Neural progenitor cell (in vitro differentiated cells): ENCODE measurements around the gene OR52L1. TPM values are rescaled to one million over a fixed set of nuclear protein-coding genes. Genes with fewer than 3 reads are reported as not detected.
A peak's percentile ranks its signal among the peaks of the same experiment; 100 is the strongest.

ENCODE experiments used
- DNase-seq: peaks from one replicate; pipeline ENCODE4 v3.0.0-alpha.2; 2016; ENCODE audit warnings: low spot score
- H2AFZ ChIP-seq: fragments of 200-600 bp; sonication (generic); replicated peaks from 2 replicates; pipeline ENCODE4 v1.6.1; 2016; ENCODE audit warnings: antibody characterized with exemption
- H3F3A ChIP-seq: fragments of 200-600 bp; sonication (generic); 2 replicates; pipeline ENCODE4 v1.6.1; 2016; ENCODE audit warnings: antibody characterized with exemption, low read depth
- H3K27ac ChIP-seq: fragments of 200-600 bp; sonication (generic); 2 replicates; pipeline ENCODE4 v1.5.1; 2016; ENCODE audit warnings: mild to moderate bottlenecking
- H3K27me3 ChIP-seq: fragments of 200-600 bp; sonication (generic); 2 replicates; pipeline ENCODE4 v1.6.1; 2016; ENCODE audit warnings: mild to moderate bottlenecking, moderate library complexity
- H3K36me3 ChIP-seq: fragments of 200-600 bp; sonication (generic); 2 replicates; pipeline ENCODE4 v1.5.1; 2016
- H3K4me1 ChIP-seq: fragments of 200-600 bp; sonication (generic); 2 replicates; pipeline ENCODE4 v1.6.1; 2016; ENCODE audit warnings: mixed run types
- H3K4me2 ChIP-seq: fragments of 200-600 bp; sonication (generic); 2 replicates; pipeline ENCODE4 v1.6.1; 2016
- H3K4me3 ChIP-seq: fragments of 200-600 bp; sonication (generic); 2 replicates; pipeline ENCODE4 v1.5.1; 2016
- H3K79me2 ChIP-seq: fragments of 200-600 bp; sonication (generic); 2 replicates; pipeline ENCODE4 v1.6.1; 2016; ENCODE audit warnings: low read depth
- H3K9ac ChIP-seq: fragments of 200-600 bp; sonication (generic); 2 replicates; pipeline ENCODE4 v1.6.1; 2016
- H3K9me3 ChIP-seq: fragments of 200-600 bp; sonication (generic); 2 replicates; pipeline ENCODE4 v1.5.1; 2016; ENCODE audit warnings: low read depth
- H4K20me1 ChIP-seq: fragments of 200-600 bp; sonication (generic); 2 replicates; pipeline ENCODE4 v1.6.1; 2016; ENCODE audit warnings: low read depth
- H3K27ac Mint-ChIP-seq: 3 replicates; pipeline ENCODE4 v1.8.0; 2021; ENCODE audit warnings: mixed read lengths
- H3K27me3 Mint-ChIP-seq: 2 replicates; pipeline ENCODE4 v1.8.0; 2022; ENCODE audit warnings: low read depth, mild to moderate bottlenecking, inconsistent platforms, moderate library complexity, mixed read lengths; ENCODE audit not compliant: insufficient read depth
- H3K36me3 Mint-ChIP-seq: 3 replicates; pipeline ENCODE4 v1.8.0; 2021; ENCODE audit warnings: mixed read lengths
- H3K4me1 Mint-ChIP-seq: 3 replicates; pipeline ENCODE4 v1.8.0; 2021; ENCODE audit warnings: mixed read lengths
- H3K4me3 Mint-ChIP-seq: 3 replicates; pipeline ENCODE4 v1.8.0; 2021; ENCODE audit warnings: mild to moderate bottlenecking, moderate library complexity, mixed read lengths
- H3K9me3 Mint-ChIP-seq: 3 replicates; pipeline ENCODE4 v1.8.0; 2020; ENCODE audit warnings: mixed read lengths
- EZH2 ChIP-seq: fragments of 200-600 bp; sonication (generic); IDR thresholded peaks from 2 replicates; pipeline ENCODE4 v1.6.1; 2017; ENCODE audit warnings: antibody characterized with exemption, mild to moderate bottlenecking, moderate library complexity
- EZH2phosphoT487 ChIP-seq: fragments of 200-600 bp; sonication (generic); IDR thresholded peaks from 2 replicates; pipeline ENCODE4 v1.6.1; 2017; ENCODE audit warnings: antibody characterized with exemption
- total RNA-seq: library from RNA; depleted of rRNA; stranded (reverse); fragments of >200 nt; gene quantifications from 2 replicates; pipeline ENCODE4 v1.2.3, GENCODE V29; 2015; ENCODE audit warnings: low replicate concordance
- TF ChIP-seq, protein P1 (sequence below): fragments of 200-600 bp; sonication (generic); IDR thresholded peaks from 2 replicates; pipeline ENCODE4 v1.5.1; 2017; ENCODE audit warnings: antibody characterized with exemption, mild to moderate bottlenecking

Gene OR52L1
- total RNA-seq, 1 donor from 2014 or later = not detected

DNA sequence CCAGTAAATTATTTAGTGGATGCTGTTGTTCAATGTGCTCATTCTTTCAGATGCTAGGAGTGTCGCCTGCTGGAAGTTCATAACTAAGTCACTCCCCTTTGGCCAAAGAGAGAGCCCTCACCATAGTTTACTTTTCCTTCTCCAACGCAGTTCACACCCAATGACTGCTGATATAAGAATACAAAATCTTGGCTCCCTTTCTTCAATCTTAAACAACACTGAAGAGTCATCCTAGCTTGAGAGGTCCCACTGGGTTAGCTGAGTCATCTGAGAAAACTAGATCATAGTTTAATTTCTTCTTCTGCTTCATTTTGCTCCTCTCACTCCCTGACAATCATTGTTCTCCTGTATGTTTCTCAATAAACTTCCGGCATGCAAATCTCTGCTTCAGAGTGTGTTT is 5.4 kb upstream of the OR52L1 start:
- TF ChIP-seq EZH2phosphoT487 = no peak
- TF ChIP-seq, protein P1, sequence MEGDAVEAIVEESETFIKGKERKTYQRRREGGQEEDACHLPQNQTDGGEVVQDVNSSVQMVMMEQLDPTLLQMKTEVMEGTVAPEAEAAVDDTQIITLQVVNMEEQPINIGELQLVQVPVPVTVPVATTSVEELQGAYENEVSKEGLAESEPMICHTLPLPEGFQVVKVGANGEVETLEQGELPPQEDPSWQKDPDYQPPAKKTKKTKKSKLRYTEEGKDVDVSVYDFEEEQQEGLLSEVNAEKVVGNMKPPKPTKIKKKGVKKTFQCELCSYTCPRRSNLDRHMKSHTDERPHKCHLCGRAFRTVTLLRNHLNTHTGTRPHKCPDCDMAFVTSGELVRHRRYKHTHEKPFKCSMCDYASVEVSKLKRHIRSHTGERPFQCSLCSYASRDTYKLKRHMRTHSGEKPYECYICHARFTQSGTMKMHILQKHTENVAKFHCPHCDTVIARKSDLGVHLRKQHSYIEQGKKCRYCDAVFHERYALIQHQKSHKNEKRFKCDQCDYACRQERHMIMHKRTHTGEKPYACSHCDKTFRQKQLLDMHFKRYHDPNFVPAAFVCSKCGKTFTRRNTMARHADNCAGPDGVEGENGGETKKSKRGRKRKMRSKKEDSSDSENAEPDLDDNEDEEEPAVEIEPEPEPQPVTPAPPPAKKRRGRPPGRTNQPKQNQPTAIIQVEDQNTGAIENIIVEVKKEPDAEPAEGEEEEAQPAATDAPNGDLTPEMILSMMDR = no peak
- no peak overlapping the region for H3K4me2 ChIP-seq
- H3K4me3 Mint-ChIP-seq = no peak overlapping the region
- H3K27me3 ChIP-seq = no peaks in the 10 kb centered on the region
- H3K9me3 ChIP-seq = no peaks in the 10 kb centered on the region
- no peak overlapping the region for H3K9ac ChIP-seq
- no peaks in the 10 kb centered on the region for H3K27me3 Mint-ChIP-seq
- no peaks in the 10 kb centered on the region for H4K20me1 ChIP-seq
- H3K79me2 ChIP-seq = no peaks in the 10 kb centered on the region
- H3K4me1 ChIP-seq = no peaks in the 10 kb centered on the region
- no peaks in the 10 kb centered on the region for H3F3A ChIP-seq
- H3K36me3 Mint-ChIP-seq = no peaks in the 10 kb centered on the region
- no peak overlapping the region for H3K4me3 ChIP-seq
- no peak for DNase-seq
- no peaks in the 10 kb centered on the region for H3K4me1 Mint-ChIP-seq
- H3K27ac Mint-ChIP-seq = no peak overlapping the region
- H3K9me3 Mint-ChIP-seq = no peaks in the 10 kb centered on the region
- H3K27ac ChIP-seq = no peak overlapping the region
- no peak overlapping the region for H2AFZ ChIP-seq
- no peaks in the 10 kb centered on the region for H3K36me3 ChIP-seq

DNA sequence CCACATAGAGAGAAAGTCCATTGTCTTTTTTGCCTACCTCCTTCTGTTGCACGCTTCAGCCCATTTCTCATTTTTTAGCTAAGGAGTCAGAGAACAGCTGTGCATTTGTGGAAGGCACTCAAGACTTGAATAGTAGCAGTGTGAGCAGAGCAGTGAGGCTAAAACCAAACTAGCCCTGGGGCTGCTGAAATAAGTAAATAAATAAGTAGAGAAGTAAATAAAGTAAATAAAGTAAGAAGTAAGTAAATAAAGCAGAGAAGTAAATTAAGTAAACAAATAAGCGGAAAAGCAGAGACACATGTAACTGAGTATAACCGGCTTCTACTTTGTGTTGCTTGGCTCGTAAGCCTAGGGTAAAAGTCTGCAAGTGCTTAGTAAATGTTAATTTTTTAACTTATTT is 2.4 kb upstream of the OR52L1 start:
- DNase-seq = no peak
- TF ChIP-seq EZH2phosphoT487 (no peak), EZH2 (no peak)
- TF ChIP-seq, protein P1 = no peak
- Histone ChIP-seq H3K4me3 (no peak overlapping the region), H3K36me3 (no peaks in the 10 kb centered on the region), H3K4me2 (no peak overlapping the region), H2AFZ (no peak overlapping the region), H3F3A (no peaks in the 10 kb centered on the region), H3K9me3 (no peaks in the 10 kb centered on the region), H4K20me1 (no peaks in the 10 kb centered on the region), H3K27ac (no peak overlapping the region), H3K79me2 (no peaks in the 10 kb centered on the region), H3K27me3 (no peaks in the 10 kb centered on the region), H3K4me1 (no peaks in the 10 kb centered on the region), H3K9ac (no peak overlapping the region)
- Mint-ChIP-seq H3K4me3 (no peak overlapping the region), H3K27ac (no peak overlapping the region), H3K9me3 (no peaks in the 10 kb centered on the region), H3K36me3 (no peaks in the 10 kb centered on the region), H3K27me3 (no peaks in the 10 kb centered on the region), H3K4me1 (no peaks in the 10 kb centered on the region)

DNA sequence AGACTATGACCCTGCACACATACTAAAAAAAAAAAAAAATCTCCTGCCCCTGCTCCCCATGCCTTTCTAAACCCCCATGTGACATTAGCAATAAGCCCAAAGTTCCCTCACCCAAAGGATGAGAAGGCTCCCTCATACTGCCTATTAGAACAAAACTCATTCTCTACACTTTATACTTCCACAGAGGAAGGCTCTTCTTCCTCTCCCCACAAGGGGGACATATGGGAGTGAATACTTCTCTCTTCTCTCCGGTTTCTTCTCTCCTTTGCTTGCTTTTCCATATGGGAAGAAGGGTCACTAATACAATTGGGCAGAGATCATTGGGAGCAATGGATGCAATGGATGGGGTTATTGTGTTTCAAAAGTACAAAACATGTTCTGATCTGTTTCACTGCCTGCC is 3.3 kb downstream of the OR52L1 start:
- DNase-seq = no peak
- Histone ChIP-seq H4K20me1 (no peaks in the 10 kb centered on the region), H3K4me3 (no peak overlapping the region), H3K9me3 (no peaks in the 10 kb centered on the region), H3K27ac (no peak overlapping the region), H3K9ac (no peak overlapping the region), H3K4me2 (no peak overlapping the region), H2AFZ (no peak overlapping the region), H3K27me3 (no peaks in the 10 kb centered on the region), H3K79me2 (no peaks in the 10 kb centered on the region), H3K36me3 (no peaks in the 10 kb centered on the region), H3F3A (no peaks in the 10 kb centered on the region), H3K4me1 (no peaks in the 10 kb centered on the region)
- Mint-ChIP-seq H3K36me3 (no peaks in the 10 kb centered on the region), H3K9me3 (peaks cover 11% of the 10 kb centered on the region), H3K27me3 (peaks cover 2% of the 10 kb centered on the region), H3K4me1 (no peaks in the 10 kb centered on the region), H3K4me3 (no peak overlapping the region), H3K27ac (no peak overlapping the region)
- TF ChIP-seq, protein P1 = peak; percentile 27
- TF ChIP-seq EZH2 (no peak), EZH2phosphoT487 (no peak)

DNA sequence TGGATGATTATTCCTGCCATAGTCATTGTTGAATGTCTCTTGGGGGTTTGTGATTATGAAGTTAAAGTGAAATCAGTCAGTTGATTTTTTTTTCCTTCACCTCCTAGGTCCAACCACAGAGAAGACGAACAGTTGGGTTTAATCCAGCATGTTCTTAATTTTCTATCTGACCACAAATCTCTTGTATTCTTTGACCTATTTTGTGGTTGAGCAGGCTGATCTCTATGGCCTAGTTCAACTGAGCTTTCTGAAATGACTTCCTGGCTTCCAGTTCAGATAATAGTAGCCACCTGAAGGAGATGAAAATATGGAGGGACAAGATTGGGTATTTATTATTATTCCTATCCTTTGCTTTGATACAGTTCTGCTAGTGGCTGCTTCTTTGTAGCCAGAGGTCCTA is 13.3 kb downstream of the OR52L1 start:
- no peaks in the 10 kb centered on the region for H3K36me3 ChIP-seq
- Mint-ChIP-seq H3K27me3 (no peaks in the 10 kb centered on the region), H3K4me1 (no peaks in the 10 kb centered on the region), H3K36me3 (no peaks in the 10 kb centered on the region), H3K4me3 (no peak overlapping the region), H3K27ac (no peak overlapping the region), H3K9me3 (peaks cover 2% of the 10 kb centered on the region)
- no peaks in the 10 kb centered on the region for H3K79me2 ChIP-seq
- no peak for DNase-seq
- no peak overlapping the region for H3K4me3 ChIP-seq
- no peaks in the 10 kb centered on the region for H3F3A ChIP-seq
- no peak overlapping the region for H2AFZ ChIP-seq
- no peak overlapping the region for H3K27ac ChIP-seq
- H3K9me3 ChIP-seq = peaks cover 3% of the 10 kb centered on the region
- TF ChIP-seq EZH2phosphoT487 (no peak), EZH2 (no peak)
- TF ChIP-seq, protein P1 = no peak
- no peaks in the 10 kb centered on the region for H4K20me1 ChIP-seq
- H3K9ac ChIP-seq = no peak overlapping the region
- no peak overlapping the region for H3K4me2 ChIP-seq
- no peaks in the 10 kb centered on the region for H3K27me3 ChIP-seq
- H3K4me1 ChIP-seq = no peaks in the 10 kb centered on the region
